Measurements from ENCODE around the gene SMIM10L1. TPM values are rescaled to one million over a fixed set of nuclear protein-coding genes. Genes with fewer than 3 reads are reported as not detected.

Gene SMIM10L1
- 8.2 to 8.9 TPM (median 8.7 TPM) in 5 replicates for total RNA-seq (2022; extraction: Qiagen RNA extraction)

GRCh38 chr12:11171145-11171968 is at the start of gene SMIM10L1:
SMIM10L1 (plus strand) TSS chr12:11171194; CDS start chr12:11171357, 163 bp downstream.

DNA sequence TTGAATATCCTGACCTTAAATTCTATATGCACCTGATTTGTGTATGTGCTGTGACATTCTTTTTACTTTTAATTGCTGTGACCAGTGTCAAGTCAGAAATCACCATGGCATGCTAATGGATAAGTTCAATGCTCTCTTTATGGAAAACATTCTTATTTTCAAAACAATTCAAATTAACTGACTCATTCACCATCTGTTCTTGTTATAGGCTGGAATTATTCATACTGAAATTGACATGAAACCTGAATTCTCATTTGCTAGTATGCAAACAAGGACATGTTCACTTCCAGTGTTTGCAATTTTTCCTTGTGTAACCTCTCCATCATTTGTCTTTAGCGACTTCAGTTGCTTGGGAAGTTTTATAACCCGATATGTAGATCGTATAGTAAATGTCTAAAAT is 36.7 kb upstream of the SMIM10L1 start, which contains the start of gene TAS2R30:
TAS2R30 (minus strand) TSS at position 340 of the 400 bp plus-strand sequence. CDS start 400 bp downstream, outside the sequence.

GRCh38 chr12:11186837-11187236 is 15.8 kb downstream of the SMIM10L1 start, which contains the start of gene TAS2R42:
TAS2R42 (minus strand) TSS chr12:11186937; CDS start chr12:11186937, 0 bp downstream.

Other genes starting within 250 kb of the SMIM10L1 start
- gene PRH2, start 242.0 kb upstream of the SMIM10L1 start, total RNA-seq (2022; extraction: Qiagen RNA extraction): 0.16 to 0.47 TPM in 2 of 5 replicates, not detected in the others
- gene TAS2R14, start 231.9 kb upstream of the SMIM10L1 start, total RNA-seq (2022; extraction: Qiagen RNA extraction): 0.30 to 0.96 TPM (median 0.58 TPM) in 5 replicates
- not detected in 5 replicates for gene TAS2R50, start 184.3 kb upstream of the SMIM10L1 start, total RNA-seq (2022; extraction: Qiagen RNA extraction)
- gene TAS2R20, start 172.9 kb upstream of the SMIM10L1 start, total RNA-seq (2022; extraction: Qiagen RNA extraction): 0.07 to 0.13 TPM (median 0.10 TPM) in 5 replicates
- 0.18 TPM in 1 of 5 replicates, not detected in the others for gene TAS2R19, start 148.6 kb upstream of the SMIM10L1 start, total RNA-seq (2022; extraction: Qiagen RNA extraction)
- 0.13 to 0.28 TPM (median 0.17 TPM) in 3 of 5 replicates, not detected in the others for gene TAS2R31, start 139.8 kb upstream of the SMIM10L1 start, total RNA-seq (2022; extraction: Qiagen RNA extraction)
- gene TAS2R46, start 108.9 kb upstream of the SMIM10L1 start, total RNA-seq (2022; extraction: Qiagen RNA extraction): 0.08 TPM in 1 of 5 replicates, not detected in the others
- not detected in 5 replicates for gene TAS2R43, start 78.9 kb upstream of the SMIM10L1 start, total RNA-seq (2022; extraction: Qiagen RNA extraction)
- 0.05 TPM in 1 of 5 replicates, not detected in the others for gene TAS2R30, start 36.5 kb upstream of the SMIM10L1 start, total RNA-seq (2022; extraction: Qiagen RNA extraction)
- not detected in 5 replicates for gene TAS2R42, start 15.7 kb downstream of the SMIM10L1 start, total RNA-seq (2022; extraction: Qiagen RNA extraction)
- gene PRB3, start 98.5 kb downstream of the SMIM10L1 start, total RNA-seq (2022; extraction: Qiagen RNA extraction): not detected in 5 replicates
- not detected in 5 replicates for gene PRB4, start 139.2 kb downstream of the SMIM10L1 start, total RNA-seq (2022; extraction: Qiagen RNA extraction)
- not detected in 5 replicates for gene PRB2, start 224.4 kb downstream of the SMIM10L1 start, total RNA-seq (2022; extraction: Qiagen RNA extraction)